HFF-Myc (cell line): Measurements from ENCODE around the gene PI3.

Source experiments
- DNase-seq: peaks from one replicate; pipeline ENCODE4 v3.0.0-alpha.2; 2011; ENCODE audit warnings: low read depth; ENCODE audit errors: extremely low read depth
- H3K4me3 ChIP-seq: replicated peaks from 2 replicates; pipeline ENCODE4 v1.5.1; 2011; ENCODE audit warnings: low read depth, mild to moderate bottlenecking, control low read depth, low read length
- CTCF ChIP-seq: IDR thresholded peaks from 2 replicates; pipeline ENCODE4 v1.5.1; 2012; ENCODE audit warnings: mild to moderate bottlenecking, low read depth, low read length, control low read depth; ENCODE audit errors: missing control alignments

PI3 gene

GRCh38 chr20:45209924-45210323, 35.2 kb downstream of the PI3 start:
- H3K4me3 ChIP-seq, result no peak overlapping the region
- no peak for TF ChIP-seq CTCF
- DNase-seq, result no peak

GRCh38 chr20:45211569-45212474, 37.1 kb downstream of the PI3 start:
- DNase-seq, result no peak
- H3K4me3 ChIP-seq, result no peak overlapping the region
- no peak for TF ChIP-seq CTCF

- H3K4me3 ChIP-seq, result no peak overlapping the region
- no peak for DNase-seq
- TF ChIP-seq CTCF, result no peak
These were observed 38.1 kb downstream of the PI3 start for GRCh38 chr20:45212836-45213235.

GRCh38 chr20:45218124-45218523, 43.4 kb downstream of the PI3 start:
- TF ChIP-seq CTCF, result no peak
- no peak for DNase-seq
- H3K4me3 ChIP-seq, result no peak overlapping the region

- TF ChIP-seq CTCF, result no peak
- no peak overlapping the region for H3K4me3 ChIP-seq
- no peak for DNase-seq
These were observed 43.9 kb downstream of the PI3 start for GRCh38 chr20:45218636-45219035.

GRCh38 chr20:45221076-45221475, 46.4 kb downstream of the PI3 start, which contains the start of gene SEMG2:
SEMG2 (plus strand) TSS chr20:45221373; CDS start chr20:45221390, 17 bp downstream.
- DNase-seq, result no peak
- no peak within 1 kb of the TSS for H3K4me3 ChIP-seq
- no peak for TF ChIP-seq CTCF
